ENCODE data around the gene AGPAT4.

Gene AGPAT4

DNA sequence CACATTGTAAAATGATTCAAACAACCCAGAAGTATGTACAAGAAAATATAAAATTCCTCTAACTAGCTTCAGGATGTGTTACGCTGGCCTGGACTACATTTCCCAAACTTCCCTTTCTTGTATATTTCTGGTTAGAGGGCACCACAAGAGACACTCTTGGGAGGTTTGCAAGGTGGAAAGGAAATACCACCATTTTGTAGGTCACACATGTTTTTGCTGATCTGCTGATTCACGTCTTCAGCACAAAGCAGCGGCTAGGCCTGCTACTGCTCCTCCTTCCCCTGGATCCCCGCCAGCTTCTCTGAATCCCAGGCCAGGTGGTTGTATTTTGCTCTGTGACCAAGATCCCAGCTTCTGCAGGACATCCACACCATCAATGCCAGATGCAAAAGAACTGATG lies 104.2 kb downstream of the AGPAT4 start:
- no peaks in the 10 kb centered on the region for H3K36me3 ChIP-seq (ENCODE audit: insufficient read depth, low read length)
- H3K4me3 ChIP-seq (ENCODE audit: low read length): no peak overlapping the region
- no peak overlapping the region for H3K9ac ChIP-seq (ENCODE audit: low read depth, low read length)
- H3K27me3 ChIP-seq (ENCODE audit: control insufficient read depth, insufficient read depth, low read length): no peaks in the 10 kb centered on the region
- peaks cover 22% of the 10 kb centered on the region for H3K4me1 ChIP-seq (ENCODE audit: control insufficient read depth, insufficient read depth, low read length)
- H3K4me2 ChIP-seq (ENCODE audit: low read length): no peak overlapping the region
- H3K9me3 ChIP-seq (replicated peaks; ENCODE audit: low read length): no peaks in the 10 kb centered on the region

DNA sequence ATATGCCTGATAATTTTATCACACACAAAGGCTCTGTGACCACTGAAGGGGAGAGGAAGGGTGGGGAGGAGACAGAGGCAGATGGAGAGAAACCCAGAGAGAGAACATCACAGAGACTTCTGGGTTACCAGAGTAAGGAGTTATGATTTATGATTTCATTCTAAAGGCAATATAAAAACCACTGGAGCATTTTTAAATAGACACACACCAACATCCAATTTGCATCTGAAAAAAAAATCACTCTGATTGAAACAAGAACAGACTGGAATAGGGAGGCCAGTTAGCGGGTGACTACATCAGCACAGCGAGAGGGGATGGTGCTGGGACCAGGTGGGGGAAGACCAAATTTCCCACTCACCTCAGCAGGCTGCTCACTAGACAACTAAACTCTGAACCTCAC lies 104.8 kb downstream of the AGPAT4 start:
- H3K4me1 ChIP-seq (ENCODE audit: control insufficient read depth, insufficient read depth, low read length): peaks cover 22% of the 10 kb centered on the region
- no peak overlapping the region for H3K4me3 ChIP-seq (ENCODE audit: low read length)
- peak overlapping the region; percentile 10 for H3K9ac ChIP-seq (ENCODE audit: low read depth, low read length)
- H3K27me3 ChIP-seq (ENCODE audit: control insufficient read depth, insufficient read depth, low read length): no peaks in the 10 kb centered on the region
- H3K36me3 ChIP-seq (ENCODE audit: insufficient read depth, low read length): peaks cover 4% of the 10 kb centered on the region
- H3K4me2 ChIP-seq (ENCODE audit: low read length): no peak overlapping the region
- no peaks in the 10 kb centered on the region for H3K9me3 ChIP-seq (replicated peaks; ENCODE audit: low read length)

- no peak overlapping the region for H3K4me3 ChIP-seq (ENCODE audit: low read length)
- H3K9me3 ChIP-seq (replicated peaks; ENCODE audit: low read length): no peaks in the 10 kb centered on the region
- peaks cover 22% of the 10 kb centered on the region for H3K4me1 ChIP-seq (ENCODE audit: control insufficient read depth, insufficient read depth, low read length)
- no peaks in the 10 kb centered on the region for H3K27me3 ChIP-seq (ENCODE audit: control insufficient read depth, insufficient read depth, low read length)
- H3K4me2 ChIP-seq (ENCODE audit: low read length): no peak overlapping the region
- peak overlapping the region; percentile 10 for H3K9ac ChIP-seq (ENCODE audit: low read depth, low read length)
- peaks cover 4% of the 10 kb centered on the region for H3K36me3 ChIP-seq (ENCODE audit: insufficient read depth, low read length)
Observed at GRCh38 chr6:161168281-161168891, 105.5 kb downstream of the AGPAT4 start.

DNA sequence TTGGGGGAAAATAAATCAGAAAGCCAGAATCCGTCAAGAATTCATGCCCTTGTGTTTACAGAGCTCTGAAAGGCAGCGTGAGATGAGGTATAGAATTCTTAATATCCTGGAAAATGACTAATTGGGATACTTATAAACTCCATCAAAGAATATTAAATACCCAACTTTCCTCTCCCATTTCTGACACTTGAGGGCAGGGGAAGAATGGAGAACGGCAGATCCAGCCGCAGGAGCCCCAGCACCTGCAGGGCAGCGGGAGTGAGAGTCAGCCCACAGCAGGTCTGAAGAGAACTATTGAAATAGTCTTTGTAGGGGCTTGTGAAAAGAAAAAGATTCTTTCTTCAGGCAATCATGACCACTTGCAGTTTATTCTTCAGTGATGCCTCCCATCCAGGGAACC lies 107.2 kb downstream of the AGPAT4 start:
- H3K4me2 ChIP-seq (ENCODE audit: low read length): no peak overlapping the region
- H3K9ac ChIP-seq (ENCODE audit: low read depth, low read length): no peak overlapping the region
- H3K4me1 ChIP-seq (ENCODE audit: control insufficient read depth, insufficient read depth, low read length): peaks cover 26% of the 10 kb centered on the region
- H3K9me3 ChIP-seq (replicated peaks; ENCODE audit: low read length): no peaks in the 10 kb centered on the region
- H3K4me3 ChIP-seq (ENCODE audit: low read length): no peak overlapping the region
- peaks cover 6% of the 10 kb centered on the region for H3K36me3 ChIP-seq (ENCODE audit: insufficient read depth, low read length)
- no peaks in the 10 kb centered on the region for H3K27me3 ChIP-seq (ENCODE audit: control insufficient read depth, insufficient read depth, low read length)

DNA sequence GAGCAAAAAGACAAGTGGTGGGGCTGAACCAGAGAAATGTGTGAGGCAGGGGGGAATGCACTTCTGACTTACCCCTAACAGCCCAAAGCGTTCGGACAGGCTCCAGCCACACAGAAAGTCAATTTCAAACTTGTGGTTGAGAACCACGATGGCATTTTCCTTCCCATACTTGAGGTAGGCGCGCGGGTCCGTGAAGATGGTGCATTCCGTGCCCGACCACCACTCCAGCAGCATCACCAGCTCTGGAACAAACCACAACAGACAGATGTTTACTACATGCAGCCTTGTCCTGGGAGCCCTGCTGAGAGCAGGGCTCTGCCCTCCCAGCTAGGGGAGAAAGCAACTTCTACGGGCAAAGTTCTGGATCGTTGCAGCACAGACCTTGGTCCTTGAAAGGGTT lies 107.7 kb downstream of the AGPAT4 start:
- peaks cover 28% of the 10 kb centered on the region for H3K4me1 ChIP-seq (ENCODE audit: control insufficient read depth, insufficient read depth, low read length)
- H3K4me2 ChIP-seq (ENCODE audit: low read length): no peak overlapping the region
- no peaks in the 10 kb centered on the region for H3K9me3 ChIP-seq (replicated peaks; ENCODE audit: low read length)
- H3K27me3 ChIP-seq (ENCODE audit: control insufficient read depth, insufficient read depth, low read length): no peaks in the 10 kb centered on the region
- H3K9ac ChIP-seq (ENCODE audit: low read depth, low read length): no peak overlapping the region
- H3K4me3 ChIP-seq (ENCODE audit: low read length): no peak overlapping the region
- peaks cover 11% of the 10 kb centered on the region for H3K36me3 ChIP-seq (ENCODE audit: insufficient read depth, low read length)

DNA sequence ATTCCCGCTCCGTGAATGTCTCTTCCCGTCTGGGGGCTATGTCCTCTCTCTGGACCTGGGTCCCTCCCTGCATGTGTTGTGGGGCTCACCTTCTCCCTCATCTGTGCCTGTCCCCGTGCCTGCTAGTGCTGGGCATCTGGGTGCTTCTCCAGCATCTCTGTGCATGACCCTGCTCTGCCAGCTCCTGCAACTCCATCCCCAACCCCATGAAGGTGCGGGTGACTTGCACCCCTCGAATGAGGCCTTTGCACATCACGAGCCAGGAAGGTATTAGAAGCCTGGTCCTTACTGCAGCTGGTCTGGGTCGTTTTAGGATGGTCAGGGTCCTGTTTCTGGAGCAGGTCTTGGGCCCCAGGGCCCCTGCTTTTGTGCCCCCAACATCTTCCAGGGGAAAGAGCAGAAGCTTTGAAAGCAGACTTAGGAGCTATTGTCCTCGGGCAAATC lies 109.7 kb downstream of the AGPAT4 start:
- no peaks in the 10 kb centered on the region for H3K27me3 ChIP-seq (ENCODE audit: control insufficient read depth, insufficient read depth, low read length)
- peaks cover 18% of the 10 kb centered on the region for H3K4me1 ChIP-seq (ENCODE audit: control insufficient read depth, insufficient read depth, low read length)
- H3K36me3 ChIP-seq (ENCODE audit: insufficient read depth, low read length): peaks cover 11% of the 10 kb centered on the region
- H3K4me3 ChIP-seq (ENCODE audit: low read length): no peak overlapping the region
- no peak overlapping the region for H3K4me2 ChIP-seq (ENCODE audit: low read length)
- H3K9ac ChIP-seq (ENCODE audit: low read depth, low read length): no peak overlapping the region
- no peaks in the 10 kb centered on the region for H3K9me3 ChIP-seq (replicated peaks; ENCODE audit: low read length)

- Histone ChIP-seq H3K9ac (ENCODE audit: low read depth, low read length) (no peak overlapping the region), H3K27me3 (ENCODE audit: control insufficient read depth, insufficient read depth, low read length) (no peaks in the 10 kb centered on the region), H3K36me3 (ENCODE audit: insufficient read depth, low read length) (peaks cover 11% of the 10 kb centered on the region), H3K4me2 (ENCODE audit: low read length) (no peak overlapping the region), H3K4me3 (ENCODE audit: low read length) (no peak overlapping the region), H3K9me3 (replicated peaks; ENCODE audit: low read length) (no peaks in the 10 kb centered on the region), H3K4me1 (ENCODE audit: control insufficient read depth, insufficient read depth, low read length) (peaks cover 12% of the 10 kb centered on the region)
Observed at GRCh38 chr6:161163466-161164181, 110.2 kb downstream of the AGPAT4 start.

GRCh38 chr6:161162722-161163121 lies 111.1 kb downstream of the AGPAT4 start:
- Histone ChIP-seq H3K27me3 (ENCODE audit: control insufficient read depth, insufficient read depth, low read length) (no peaks in the 10 kb centered on the region), H3K4me3 (ENCODE audit: low read length) (no peak overlapping the region), H3K9ac (ENCODE audit: low read depth, low read length) (no peak overlapping the region), H3K9me3 (replicated peaks; ENCODE audit: low read length) (no peaks in the 10 kb centered on the region), H3K4me2 (ENCODE audit: low read length) (no peak overlapping the region), H3K36me3 (ENCODE audit: insufficient read depth, low read length) (peaks cover 11% of the 10 kb centered on the region), H3K4me1 (ENCODE audit: control insufficient read depth, insufficient read depth, low read length) (peaks cover 6% of the 10 kb centered on the region)

GRCh38 chr6:161161889-161162624 lies 111.8 kb downstream of the AGPAT4 start:
- H3K4me2 ChIP-seq (ENCODE audit: low read length): no peak overlapping the region

DNA sequence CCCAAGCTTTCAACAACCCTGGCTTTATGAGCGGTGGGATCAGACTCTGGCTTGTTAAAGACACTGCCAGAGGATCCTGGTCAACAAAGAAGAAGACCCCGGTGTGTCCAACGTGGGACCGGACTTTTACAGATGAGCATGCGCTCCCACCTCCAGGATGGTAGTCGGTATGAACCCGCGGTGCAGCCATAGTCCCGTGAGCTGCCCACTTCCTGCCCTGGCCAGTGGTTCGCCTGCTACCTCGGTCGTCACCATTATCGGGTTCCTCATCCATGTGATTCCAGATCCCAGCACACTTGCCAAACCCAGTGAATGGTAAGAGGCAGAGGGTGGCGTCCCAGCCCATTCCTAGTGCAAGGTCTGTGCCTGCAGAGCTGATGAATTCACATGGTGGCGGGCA lies 112.7 kb downstream of the AGPAT4 start:
- H3K27me3 ChIP-seq (ENCODE audit: control insufficient read depth, insufficient read depth, low read length): no peaks in the 10 kb centered on the region
- no peak overlapping the region for H3K4me3 ChIP-seq (ENCODE audit: low read length)
- peaks cover 6% of the 10 kb centered on the region for H3K4me1 ChIP-seq (ENCODE audit: control insufficient read depth, insufficient read depth, low read length)
- peaks cover 11% of the 10 kb centered on the region for H3K36me3 ChIP-seq (ENCODE audit: insufficient read depth, low read length)
- H3K9me3 ChIP-seq (replicated peaks; ENCODE audit: low read length): no peaks in the 10 kb centered on the region
- H3K4me2 ChIP-seq (ENCODE audit: low read length): no peak overlapping the region
- no peak overlapping the region for H3K9ac ChIP-seq (ENCODE audit: low read depth, low read length)

More at GRCh38 chr6:161161889-161162624, 111.8 kb downstream of the AGPAT4 start:
- H3K9ac ChIP-seq (ENCODE audit: low read depth, low read length): no peak overlapping the region
- H3K27me3 ChIP-seq (ENCODE audit: control insufficient read depth, insufficient read depth, low read length): no peaks in the 10 kb centered on the region
- H3K4me1 ChIP-seq (ENCODE audit: control insufficient read depth, insufficient read depth, low read length): peaks cover 6% of the 10 kb centered on the region
- H3K4me3 ChIP-seq (ENCODE audit: low read length): no peak overlapping the region
- H3K9me3 ChIP-seq (replicated peaks; ENCODE audit: low read length): no peaks in the 10 kb centered on the region
- peaks cover 11% of the 10 kb centered on the region for H3K36me3 ChIP-seq (ENCODE audit: insufficient read depth, low read length)

DNA sequence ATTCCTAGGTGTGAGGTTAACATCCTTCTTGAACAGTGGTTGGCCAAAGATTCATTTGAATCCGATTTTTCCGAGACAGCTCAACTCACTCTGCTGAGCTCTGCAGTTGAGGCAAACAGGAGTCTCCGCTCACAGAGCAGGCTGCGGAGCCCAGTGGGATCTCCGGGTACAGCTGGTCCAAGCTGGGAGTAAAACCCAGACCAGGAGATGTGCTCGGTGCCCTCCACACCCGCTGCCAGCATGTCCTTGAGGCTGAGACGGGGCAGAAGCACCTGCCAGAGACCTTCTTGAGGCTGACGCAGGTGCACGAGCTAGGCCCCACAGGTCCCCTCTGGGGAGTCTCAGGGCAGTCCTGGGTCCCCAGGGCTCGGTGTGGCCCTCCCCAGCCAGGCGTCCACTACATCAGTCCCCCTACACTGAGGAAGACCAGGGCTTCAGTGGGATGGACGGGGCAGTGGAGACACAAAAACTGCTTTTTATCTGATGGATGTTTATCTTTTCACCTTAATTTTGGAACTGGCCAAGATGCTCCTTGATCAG lies 119.0 kb downstream of the AGPAT4 start:
- Histone ChIP-seq H3K9me3 (replicated peaks; ENCODE audit: low read length) (no peaks in the 10 kb centered on the region), H3K4me1 (ENCODE audit: control insufficient read depth, insufficient read depth, low read length) (no peaks in the 10 kb centered on the region), H3K4me3 (ENCODE audit: low read length) (no peak overlapping the region), H3K4me2 (ENCODE audit: low read length) (no peak overlapping the region), H3K27me3 (ENCODE audit: control insufficient read depth, insufficient read depth, low read length) (no peaks in the 10 kb centered on the region), H3K9ac (ENCODE audit: low read depth, low read length) (no peak overlapping the region), H3K36me3 (ENCODE audit: insufficient read depth, low read length) (peaks cover 3% of the 10 kb centered on the region)
